HG02938 (cell line): ENCODE results near the gene ABLIM2.

ENCODE experiments used
- ATAC-seq: cut with Tn5 transposase; IDR thresholded peaks from one replicate; pipeline ENCODE4 v1.9.1; 2021; ENCODE audit warnings: mild to moderate bottlenecking, moderate library complexity; ENCODE audit not compliant: unreplicated experiment

The ABLIM2 gene

DNA sequence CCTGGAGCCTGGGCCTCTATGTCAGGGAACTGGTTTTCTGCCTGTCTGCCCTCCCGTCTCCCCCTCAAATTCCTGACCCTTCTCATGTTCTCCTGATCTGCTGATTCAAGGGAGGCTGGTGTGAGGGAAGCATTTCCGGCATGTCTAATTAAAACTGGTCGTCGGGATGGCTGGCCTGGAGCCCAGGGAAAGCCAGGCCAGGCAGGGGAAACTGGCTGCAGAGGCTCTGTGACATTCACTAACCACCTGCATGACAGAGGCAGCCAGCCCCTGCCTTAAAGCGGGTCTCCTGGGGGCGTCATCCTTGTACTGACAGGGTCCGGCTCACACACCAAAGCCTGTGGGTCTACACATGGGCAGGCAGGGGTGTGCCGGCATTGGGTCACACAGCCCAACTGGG is 35.2 kb downstream of the ABLIM2 start:
- ATAC-seq: no peak

DNA sequence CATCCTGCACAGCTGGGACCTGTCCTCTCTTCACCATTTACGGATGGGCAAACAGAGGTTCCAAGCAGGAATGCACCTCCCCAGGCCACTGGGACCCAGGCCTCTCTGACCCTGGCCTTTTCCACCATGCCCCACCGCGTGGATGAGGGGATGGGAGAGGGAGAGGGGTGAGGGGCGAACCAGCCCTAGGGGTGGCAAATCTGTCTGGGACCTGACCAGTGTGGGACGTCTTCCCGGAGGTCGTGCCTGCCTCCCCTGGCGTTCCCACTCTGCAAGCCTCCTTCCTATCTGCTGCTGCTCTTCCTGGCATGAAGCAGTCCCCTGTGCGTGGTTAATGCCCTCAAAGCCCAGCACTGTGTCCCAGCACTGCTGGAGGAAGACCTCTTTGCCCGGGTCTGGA is 35.9 kb downstream of the ABLIM2 start:
- ATAC-seq: no peak

DNA sequence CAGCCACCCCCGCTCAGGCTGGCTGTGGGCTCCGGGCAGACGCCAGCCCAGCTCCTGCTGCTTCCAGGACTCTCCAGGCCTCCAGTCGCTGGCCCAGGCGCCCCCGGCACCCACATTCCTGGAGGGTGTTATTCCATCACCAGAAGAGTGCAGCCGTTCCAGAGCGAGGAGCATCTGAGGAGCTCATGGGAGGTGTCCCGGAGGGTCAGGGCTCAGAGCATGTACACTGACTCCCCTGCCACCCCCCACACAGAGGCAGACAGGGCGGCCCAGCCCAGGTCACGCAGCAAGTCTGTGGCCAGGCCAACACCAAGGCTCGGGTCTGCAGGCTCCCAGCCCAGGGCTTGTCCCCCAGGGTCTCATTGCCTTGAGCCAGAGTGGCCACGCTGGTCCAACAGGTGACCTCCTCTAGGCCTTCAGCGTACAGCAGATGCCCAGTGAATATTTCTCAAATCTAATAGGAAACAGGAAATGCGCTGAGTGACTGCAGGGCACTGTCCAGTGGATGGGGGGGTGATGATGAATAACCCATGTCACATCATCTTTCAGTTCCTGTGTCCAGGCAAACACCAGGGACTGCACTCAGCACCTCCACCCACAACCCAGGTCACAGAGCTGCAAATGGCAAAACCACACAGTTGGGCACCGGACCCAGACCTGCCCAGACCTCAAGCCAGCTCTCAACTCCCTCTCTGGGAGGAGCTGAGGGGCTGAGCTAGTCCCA is 37.2 kb downstream of the ABLIM2 start:
- ATAC-seq: no peak

DNA sequence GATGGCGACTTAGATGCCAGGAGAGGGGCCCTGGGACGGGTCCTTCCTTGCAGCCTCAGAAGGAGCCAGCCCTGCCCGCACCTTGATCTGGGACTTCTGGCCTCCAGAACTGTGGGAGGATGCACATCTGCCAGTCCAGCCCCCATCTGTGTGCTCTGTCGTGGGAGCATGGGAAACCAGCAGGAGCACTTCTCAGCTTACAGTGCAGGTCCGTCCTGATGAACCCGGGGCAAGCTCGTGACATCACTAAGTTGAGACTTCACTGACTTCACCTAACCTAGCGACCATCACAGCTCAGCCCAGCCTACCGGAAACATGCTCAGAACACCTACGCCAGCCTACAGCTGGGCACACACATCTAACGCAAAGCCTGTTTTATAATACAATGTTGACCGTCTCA is 38.1 kb downstream of the ABLIM2 start:
- ATAC-seq: no peak

DNA sequence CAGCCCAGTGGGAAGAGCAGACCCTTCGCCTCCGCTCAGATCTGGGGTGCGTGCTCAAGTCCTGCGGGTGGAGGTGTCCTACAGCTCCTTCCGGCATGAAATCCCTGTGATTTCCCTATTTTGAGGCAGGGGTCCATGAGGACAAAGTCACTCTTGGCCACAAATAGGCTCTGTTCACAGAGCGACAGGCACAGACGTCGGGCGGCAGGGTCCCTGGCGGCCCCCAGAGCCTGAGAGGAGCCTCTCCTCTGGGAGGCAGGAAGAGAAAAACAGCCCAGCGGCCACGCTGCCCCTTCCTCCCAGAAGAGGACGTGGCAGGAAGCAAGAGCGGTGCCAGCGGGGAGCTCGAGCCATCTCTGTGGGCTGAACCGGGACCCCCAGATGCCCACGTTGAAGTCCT is 38.7 kb downstream of the ABLIM2 start:
- ATAC-seq: no peak

DNA sequence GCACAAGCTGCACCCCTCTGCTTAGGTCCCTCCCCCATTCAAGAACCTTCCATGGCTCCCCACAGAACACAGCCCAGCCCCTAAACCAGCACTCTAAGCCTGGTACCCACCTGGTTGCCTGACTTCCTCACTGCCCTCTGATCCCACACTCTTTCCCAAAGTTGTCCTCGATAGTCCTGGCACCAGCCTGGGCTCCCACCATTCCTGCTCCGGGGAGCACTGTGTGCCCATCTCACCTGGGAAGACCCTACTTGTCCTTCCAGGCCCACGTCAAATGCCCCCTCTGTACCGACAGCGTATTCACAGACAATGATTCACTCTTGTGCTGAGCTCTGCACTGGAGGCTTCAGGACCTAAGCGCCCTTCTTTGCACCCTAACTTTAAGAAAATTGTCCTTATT is 40.1 kb downstream of the ABLIM2 start:
- ATAC-seq: no peak

DNA sequence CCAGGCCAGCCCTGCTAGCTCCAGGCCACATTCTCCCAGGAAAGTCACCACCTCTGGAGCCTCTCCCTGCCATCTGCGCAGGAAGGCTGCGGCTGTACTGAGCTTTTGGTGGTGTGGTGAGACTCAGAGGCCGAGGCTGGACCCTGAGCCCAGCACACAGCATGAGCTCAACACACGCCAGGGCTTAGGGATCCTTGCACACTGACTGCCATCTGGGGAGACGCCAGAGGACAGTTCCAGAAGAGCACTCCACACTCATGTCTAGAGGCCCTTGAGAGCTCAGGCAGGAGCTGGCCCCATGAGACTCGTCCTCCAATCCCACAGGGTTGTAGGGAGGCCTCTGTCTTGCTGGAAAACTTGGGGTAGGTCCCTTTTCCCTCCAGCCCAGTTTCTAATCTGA is 40.6 kb downstream of the ABLIM2 start:
- no peak for ATAC-seq

DNA sequence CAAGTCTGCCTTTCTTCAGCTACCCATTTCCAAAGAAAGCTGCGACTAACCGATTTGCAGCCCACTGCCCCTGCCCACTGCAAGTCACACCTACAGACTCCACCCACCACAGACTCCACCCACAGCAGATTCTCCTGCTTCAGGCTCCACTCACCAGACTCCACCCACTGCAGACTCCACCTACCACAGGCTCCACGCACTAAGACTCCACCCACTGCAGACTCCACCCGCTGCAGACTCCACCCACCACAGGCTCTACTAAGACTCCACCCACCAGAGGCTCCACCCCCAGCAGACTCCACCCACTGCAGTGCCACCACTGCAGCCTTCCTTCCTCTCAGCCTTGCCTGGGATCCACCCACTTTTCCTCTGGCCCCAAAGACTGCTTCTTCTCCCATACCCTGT is 41.3 kb downstream of the ABLIM2 start:
- no peak for ATAC-seq

DNA sequence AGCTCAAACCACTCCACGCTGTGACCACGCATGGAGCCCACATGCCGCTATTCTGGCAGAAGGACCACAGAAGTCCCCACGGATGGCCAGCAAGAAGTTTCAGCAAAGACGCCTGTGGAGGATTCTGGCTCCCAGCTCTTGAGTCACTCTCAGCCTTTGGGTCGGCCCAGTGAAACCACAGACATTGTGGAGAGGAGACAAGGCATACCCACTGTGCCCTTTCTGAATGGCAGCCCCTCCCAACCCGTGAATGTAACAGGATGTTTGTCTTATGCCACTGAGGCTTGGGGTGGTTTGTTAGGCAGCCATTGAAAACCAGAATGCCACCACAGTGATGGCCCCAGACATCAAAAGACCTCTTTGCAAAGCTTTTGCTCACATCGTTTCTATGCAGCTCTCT is 42.7 kb downstream of the ABLIM2 start:
- ATAC-seq: no peak

DNA sequence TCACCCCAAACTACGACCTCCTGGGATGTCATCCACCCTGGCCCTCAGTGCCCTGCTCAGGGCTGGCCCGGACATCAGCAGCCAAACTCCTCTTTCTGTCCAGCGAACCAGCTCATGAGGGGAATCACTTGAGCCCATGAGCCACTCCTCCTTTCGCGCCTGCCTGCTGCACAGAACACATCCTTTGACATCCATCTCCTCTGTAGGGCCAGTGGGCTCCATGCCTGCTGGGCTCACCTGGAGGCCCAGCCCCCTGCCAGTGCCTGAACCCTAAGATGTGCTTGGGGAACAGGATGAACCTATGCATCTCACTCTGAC is 43.5 kb downstream of the ABLIM2 start:
- ATAC-seq: no peak

DNA sequence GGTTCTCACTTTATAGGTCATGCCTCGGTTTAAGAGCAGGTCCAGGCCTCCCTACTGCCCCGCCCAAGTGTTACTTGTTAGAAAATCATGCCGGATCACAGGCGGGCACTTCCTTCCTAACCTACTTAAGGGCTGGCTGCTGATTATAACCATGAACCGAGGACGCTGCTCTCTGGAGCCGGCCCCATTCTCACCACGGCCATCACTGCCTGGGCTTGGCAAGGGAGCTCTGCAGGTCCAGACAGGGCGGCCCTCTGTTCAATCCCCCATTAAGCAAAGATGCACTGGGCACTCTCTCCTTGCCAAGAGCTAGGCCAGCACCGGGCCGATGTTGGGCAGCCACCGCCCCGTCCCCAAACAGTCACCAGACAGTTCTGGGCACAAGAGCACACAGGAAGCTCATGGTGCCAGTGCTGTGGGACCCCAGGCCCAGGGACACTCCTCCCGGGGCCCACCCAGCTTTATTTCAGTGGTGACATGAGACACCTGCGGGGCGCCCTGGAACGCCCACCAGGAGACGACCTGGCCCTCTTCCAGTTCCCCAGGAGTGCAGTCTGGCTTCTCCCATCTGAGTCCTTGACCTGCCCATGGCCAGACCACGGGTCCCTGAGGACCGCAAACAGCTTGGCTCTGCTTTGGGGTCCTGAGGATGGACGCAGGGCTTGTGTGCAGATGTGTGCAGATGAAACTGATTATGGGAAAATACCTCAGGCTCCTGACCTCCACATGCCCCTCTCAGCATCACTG is 44.0 kb downstream of the ABLIM2 start:
- no peak for ATAC-seq

DNA sequence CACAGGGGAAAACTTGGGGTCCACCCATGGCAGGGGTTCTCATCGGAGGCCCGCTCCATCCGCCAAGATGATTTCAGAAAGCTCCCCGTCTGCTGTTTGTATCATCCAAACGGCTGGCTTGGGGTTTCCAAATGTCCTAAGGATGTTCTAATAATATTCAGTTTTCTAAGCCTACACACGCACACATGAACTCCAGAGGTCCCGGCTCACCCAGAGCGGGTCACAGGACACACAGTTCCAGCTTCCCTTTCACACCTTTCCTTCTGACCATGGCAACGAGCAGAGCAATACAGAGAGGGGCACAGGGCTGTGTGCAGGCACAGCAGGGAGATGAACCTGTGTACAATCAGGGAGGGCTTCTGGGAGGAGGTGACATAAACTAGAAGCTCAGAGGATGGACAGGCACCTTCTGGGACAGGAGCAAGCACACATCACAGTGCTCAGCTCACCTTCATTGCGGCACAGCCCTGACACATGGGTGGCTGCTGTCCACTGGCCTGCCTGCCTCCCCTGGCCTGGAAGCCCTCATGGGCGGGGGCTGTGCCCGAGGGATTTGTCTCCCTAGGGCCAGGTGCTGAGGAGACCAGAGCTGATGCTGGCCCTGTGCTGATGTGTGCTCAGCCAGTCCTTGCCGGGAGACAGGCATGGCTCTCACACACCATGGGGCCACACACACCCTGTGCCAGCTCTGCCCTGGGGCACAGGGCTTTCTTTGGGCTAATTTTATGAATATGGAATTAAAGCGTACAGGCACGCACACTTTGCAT is 44.8 kb downstream of the ABLIM2 start:
- ATAC-seq: no peak

DNA sequence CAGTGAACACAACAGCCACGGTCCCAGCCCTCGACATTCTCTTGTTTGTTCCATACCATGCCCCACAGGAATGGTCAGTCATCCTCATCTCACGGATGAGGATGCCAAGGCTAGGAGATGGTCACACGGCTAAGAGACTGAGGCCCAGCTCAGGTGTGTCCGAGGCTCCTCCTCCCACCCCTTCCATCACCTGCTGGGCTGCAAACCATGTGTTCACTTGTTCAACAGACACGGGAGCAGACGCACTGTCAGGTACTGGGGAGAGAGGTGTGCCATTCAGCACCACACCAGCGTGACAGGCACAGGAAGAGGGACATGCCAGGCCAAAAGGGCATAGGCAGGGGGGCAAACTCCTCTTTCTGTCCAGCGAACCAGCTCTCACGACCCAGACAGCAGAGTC is 45.9 kb downstream of the ABLIM2 start:
- ATAC-seq: no peak

DNA sequence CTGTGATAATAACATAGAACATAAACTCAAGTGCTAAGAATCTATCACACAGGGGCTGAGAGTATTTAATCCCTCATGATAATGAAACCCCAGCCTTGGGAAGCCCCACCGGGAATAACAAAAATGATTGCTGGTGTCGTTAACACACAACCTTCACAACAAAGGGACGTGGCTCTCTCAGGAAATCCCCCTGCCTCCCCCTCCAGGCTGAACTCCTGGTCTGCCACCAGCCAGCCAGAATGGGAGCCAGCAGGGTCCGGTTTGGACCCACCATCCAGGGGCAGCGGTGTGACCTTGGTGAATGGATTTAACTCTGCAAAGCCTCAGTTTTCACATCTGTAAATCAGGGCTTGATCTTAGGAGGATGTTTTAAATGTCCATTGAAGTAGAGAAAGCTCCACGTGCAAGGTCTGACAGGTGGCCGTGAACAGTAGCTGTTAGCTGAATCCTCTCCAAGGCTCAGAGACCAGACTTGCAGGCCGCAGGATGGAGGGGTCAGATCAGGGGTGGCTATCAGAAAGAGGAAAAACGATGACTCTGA is 46.5 kb downstream of the ABLIM2 start:
- ATAC-seq: no peak

DNA sequence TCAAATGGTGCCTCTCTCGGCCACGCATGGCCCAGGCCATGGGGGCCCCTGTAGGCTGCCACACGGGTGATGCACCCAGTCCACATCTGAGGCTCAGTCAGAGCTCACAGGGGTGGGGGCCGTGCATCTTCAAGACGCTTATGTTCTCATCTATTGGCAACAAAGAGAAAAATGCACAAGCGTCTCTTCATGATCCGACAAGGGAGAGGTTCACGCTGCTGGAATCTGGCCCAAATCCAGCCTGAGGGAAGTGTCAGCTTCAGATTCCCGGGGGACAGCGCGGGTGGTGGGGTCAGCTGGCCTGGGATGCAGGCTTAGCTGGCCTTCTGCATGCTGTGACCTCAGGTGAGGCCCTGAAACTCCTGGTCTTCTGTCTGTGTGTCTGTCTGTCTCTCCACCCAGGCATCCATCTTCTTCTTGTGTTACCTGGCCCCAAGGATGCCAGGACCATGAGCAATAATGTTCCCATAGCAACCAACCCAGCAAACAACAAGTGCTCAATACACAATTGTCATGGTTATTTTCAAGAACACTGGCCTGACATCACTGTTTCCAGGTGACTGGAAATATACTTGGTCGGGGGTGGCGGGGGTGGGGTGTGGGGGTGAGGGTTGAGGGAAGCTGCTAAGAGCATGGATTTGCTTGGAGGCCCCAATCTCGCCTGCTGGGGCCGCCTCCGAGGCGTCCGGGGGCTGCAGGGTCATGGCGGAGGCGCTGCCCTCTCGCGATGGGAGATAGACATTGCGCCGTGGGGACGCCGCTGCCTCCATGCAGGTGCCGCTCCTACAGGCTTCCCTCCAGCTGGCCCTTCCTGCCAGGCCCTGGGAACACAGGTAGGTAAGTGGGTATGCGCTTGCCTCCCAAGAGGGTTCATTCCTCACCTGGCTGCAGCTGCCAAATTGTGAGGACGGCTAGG is 48.3 kb downstream of the ABLIM2 start:
- ATAC-seq: no peak

DNA sequence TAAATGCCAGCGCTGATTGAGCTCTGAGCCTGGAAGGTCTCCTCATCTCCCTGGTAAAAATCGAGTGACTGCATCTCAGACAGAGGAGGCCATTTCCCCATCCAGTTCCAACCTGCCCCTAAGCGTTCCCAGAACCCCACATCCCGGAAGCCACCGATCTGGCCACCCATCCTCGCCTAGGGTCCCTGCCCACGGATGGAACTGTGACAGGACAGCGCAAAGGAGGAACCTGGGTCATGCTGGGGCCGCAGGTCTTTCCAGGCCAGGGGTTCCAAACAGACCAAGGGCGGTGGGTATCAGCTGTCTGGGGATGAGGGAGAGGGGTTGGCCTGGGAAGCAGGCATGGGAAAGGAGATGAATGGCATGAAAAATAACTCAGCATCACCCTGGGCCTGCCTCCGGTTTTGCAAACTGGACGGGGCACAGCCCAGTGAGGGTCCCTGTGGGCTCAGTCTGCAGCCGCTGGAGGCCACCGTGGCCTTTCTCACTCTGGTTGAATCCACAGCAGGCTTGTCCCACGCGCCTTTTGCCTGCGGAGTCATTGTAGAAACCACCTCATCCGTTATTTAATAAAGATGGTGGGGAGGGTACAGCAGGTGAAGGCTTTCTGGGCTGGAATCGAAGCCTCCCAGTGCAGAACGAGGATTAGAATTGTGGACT is 49.1 kb downstream of the ABLIM2 start:
- no peak for ATAC-seq

DNA sequence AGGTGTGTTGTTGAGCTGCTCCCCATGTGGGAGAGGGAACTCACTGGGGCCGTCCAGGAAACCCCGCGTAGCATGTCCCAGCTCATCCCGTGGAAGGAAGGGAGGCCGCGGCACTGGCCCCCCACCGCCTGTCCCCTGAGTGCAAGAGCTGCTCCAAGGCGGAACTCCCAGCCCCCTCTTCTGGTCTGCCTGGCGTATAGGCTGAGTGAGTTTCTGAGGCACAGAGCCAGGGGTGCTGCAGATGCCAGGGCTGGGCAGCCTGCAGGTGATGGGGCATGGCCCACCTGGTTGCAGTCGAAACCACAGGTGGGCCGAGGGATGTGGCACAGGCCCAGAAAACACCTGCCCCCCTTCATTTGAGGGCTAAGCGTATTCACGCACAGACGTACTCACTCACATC is 49.6 kb downstream of the ABLIM2 start:
- ATAC-seq: no peak

DNA sequence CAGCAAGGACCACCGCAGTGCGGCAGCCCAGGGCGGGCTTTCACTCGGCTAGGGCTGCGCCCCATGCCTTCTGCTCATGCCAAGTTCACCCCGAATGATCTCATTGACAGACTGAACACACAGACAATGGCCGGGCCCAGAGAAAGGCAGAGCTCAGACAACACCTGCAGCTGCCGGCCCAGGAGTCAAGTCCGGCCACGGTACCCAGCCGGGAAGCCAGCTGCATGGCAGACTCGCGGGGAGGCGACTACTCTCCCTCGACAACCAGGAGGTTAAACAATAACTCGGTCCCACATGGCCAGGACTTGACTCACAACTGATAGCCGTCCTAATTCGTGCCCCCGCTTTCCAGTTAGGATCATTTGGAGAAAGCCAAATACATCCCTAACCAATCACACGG is 50.4 kb downstream of the ABLIM2 start:
- no peak for ATAC-seq

DNA sequence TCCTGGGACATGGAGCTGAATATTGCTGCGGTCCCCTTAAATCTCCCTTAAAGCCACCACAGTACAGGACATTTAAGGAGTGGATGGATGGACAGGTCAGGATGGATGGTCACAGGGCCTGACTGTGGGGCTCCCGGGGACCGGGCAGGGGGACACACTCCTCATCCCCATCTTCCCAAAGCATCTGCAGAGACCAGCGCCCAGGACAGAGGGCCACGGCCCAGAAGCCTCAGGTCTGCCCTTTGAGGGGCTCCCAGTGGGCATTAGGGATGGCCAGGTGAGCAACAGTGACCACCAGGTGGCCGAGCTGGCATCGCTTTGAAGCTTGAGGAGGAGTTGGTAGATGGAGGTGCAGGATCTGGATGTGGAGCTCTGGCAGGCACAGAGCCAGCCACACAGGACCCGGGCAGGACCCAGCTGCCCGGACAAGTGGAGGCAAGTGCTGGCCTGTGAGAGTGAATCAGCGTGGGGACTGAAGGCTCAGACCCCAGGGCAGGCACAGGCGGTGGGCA is 51.4 kb downstream of the ABLIM2 start:
- ATAC-seq: no peak

DNA sequence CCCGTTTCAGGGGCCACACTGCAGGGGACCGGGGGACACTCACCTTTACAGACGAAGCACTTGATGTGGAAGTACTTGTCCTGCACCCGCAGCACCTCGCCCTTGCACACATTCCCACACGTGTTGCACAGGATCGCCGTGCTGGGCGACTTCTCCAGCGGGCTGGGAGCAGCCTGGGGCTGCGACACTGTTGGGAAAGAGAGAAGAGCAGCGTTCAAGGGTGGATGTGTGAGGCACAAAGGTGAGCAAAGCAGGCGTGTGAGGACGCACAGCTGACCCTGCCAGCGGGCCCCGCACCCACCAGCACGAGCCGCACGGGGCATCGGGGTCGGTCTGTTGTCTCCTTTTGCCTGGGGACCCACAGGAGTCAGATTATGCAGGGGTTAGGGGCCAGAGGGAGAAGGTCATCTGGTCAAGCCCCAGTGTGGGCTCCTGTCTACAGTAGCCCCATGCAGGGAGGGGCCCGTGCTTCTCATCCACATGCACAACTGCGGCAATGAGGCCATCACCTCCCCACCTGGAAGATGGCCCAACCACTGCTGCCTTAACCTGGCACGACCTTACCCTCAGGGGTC is 52.1 kb downstream of the ABLIM2 start:
- ATAC-seq: no peak
